ENCODE measurements around the gene CD24.

Gene CD24

DNA sequence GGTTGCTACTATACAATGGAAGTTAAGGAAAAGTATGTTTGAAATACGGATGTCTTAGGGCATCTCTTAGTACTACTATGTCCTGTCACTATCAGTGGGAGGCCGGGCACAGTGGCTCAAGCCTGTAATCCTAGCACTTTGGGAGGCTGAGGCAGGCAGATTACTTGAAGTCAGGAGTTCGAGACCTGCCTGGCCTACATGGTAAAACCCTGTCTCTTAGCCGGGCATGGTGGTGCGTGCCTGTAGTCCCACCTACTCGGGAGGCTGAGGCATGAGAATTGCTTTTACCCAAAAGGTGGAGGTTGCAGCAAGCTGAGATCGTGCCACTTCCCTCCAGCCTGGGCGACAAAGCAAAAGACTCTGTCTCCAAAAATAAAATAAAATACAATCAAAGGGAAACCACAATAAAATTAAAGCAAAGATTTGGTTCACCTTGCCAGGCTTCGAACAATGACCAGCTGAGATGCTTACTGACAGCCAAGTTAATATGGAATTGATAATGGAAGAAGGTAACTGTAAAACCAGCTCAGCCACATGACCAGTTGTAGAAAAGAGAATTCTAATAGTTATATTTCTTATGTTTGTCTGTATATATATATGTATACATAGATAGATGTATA, 6.5 kb downstream of the CD24 start:
- no peak for DNase-seq (ENCODE audit: low spot score)

DNA sequence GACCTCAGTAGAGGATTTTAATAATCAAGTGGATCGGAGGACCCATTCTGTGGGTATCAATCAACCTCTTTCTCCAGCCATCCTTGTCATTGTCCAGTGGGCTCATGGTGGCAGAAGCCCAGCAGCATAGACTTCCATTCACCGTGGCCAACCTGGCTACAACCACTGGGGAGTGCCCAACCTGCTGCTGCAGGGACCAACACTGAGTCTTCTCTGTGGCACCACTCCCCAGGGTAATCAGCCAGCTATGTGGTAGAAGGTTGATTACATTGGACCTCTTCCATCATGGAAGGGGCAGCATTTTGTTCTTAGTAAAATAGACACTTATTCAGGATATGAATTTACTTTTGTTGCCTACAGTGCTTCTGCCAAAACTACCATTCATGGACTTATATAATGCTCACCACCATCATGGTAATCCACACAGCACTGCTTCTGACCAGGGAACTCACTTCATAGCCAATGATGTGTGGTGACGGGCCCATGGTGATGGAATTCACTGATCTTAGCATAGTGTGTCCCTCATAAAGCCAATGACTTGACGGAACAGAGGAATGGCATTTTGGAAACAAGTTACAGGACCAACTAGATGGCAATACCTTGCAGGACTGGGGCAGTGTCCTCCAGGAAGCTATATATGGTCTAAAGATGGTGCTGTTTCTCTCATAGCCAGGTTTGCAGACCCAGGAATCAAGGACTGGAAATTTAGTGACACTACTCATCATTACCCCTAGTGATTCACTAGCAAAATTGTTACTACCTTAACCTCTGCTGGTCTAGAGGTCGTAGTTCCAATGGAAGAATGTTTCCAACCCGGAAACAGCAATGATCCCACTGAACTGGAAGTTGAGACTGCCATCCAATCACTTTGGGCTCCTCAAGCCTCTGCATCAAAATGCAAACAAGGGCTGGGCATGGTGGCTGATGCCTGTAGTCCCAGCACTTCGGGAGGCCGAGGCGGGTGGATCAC, 7.6 kb downstream of the CD24 start:
- no peak for DNase-seq (ENCODE audit: low spot score)

DNA sequence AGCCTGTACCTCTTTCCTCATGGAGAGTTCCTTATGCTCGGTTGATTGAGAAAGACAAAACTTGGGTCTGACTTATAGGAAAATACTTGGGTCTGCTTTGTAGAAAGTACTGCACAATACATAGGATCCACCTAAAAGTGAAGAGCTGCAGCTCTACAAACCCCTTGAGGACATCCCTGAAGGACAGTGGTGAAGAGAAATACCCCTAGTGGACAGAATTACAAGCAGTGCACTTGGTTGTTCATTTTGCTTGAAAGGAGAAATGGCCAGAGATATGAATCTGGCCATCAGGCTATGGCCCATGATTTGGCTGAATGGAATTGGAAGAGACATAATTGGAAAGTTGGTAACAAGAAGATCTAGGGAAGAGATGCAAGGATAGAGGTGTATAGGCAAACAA, 8.3 kb downstream of the CD24 start:
- DNase-seq (ENCODE audit: low spot score): no peak

DNA sequence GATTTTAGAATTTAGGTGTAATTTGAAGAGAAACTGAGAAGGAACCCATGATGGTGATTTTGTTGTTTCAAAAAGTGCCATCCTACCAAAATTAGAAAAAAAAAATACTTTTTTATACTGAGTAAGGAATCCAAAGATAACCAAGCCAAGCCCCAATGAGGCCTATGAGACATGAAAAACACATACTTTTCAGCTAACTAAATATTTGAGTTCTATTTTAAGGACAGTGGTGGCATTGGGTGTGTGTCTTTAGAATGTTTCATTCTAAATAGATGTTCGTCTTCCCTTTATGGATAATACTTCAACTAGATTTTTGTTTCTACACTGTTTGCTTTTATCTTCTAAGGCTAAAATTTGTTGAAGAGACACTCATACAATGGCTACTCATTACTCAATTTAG, 9.6 kb downstream of the CD24 start:
- DNase-seq (ENCODE audit: low spot score): no peak

DNA sequence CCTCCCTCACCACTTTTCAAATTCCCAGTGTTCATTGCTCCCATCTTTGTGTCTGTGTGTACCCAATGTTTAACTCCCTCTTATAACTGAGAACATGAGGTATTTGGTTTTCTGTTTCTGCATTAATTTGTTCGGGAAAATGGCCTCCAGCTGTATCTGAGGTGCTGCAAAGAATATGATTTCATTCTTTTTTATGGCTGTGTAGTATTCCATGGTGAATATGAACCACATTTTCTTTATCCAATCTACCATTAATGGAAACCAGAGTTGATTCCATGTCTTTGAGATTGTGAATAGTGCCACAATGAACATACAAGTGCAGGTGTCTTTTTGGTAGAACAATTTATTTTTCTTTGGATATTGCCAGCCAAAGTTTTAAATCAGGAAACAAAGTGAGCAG, 10.4 kb downstream of the CD24 start:
- no peak for DNase-seq (ENCODE audit: low spot score)

DNA sequence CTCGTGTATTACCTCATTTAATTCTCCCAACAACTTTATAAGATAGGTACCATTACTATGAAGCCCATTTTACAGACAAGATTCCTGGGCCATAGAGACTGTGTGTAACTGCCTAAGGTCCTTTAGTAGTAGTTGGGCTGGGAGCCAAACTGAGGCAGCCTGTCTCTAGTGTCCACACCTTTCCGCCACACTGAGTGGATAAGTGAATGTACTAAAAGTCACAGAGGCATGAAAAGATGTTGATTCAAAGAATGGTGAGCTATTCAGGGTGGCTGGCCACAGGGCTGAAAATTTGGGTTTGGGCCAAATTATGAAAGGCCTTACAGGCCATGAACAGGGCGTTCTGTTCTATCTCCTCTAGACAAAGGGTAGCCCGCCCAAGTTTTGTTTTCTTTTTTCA, 11.0 kb downstream of the CD24 start:
- DNase-seq (ENCODE audit: low spot score): no peak

DNA sequence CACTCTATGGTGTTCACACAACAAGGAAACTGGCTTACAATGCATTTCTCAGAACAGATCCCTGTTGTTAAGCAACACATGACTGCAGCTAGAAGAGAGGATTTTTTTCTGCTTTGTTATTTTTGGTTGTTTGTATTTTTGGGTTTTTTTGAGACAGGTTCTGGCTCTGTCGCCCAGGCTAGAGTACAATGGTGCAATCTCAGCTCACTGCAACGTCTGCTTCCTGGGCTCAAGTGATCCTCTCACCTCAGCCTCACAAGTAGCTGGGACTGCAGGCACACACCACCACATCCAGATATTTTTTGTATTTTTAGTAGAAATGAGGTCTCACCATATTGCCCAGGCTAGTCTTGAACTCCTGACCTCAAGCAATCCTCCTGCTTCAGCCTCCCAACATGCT, 12.7 kb downstream of the CD24 start:
- no peak for DNase-seq (ENCODE audit: low spot score)

DNA sequence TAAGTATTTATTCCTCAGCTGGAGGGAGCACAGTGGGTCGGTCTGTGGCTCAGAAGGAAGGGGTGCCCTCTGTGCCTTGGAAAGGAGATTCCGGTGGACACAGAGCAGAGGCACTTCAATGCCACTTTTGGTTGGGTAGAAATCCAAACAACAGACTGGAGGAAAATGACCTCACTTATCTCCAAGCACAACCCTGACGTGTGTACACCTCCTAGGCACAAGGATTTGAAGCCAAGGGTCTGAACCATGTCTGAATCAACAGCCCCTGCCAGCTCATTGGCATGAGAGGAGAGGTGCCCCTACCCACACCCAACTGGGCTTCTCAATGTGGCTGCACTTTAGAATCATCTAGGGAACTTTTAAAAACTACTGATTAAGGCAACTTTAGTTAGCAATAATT, 13.4 kb downstream of the CD24 start:
- DNase-seq (ENCODE audit: low spot score): no peak

DNA sequence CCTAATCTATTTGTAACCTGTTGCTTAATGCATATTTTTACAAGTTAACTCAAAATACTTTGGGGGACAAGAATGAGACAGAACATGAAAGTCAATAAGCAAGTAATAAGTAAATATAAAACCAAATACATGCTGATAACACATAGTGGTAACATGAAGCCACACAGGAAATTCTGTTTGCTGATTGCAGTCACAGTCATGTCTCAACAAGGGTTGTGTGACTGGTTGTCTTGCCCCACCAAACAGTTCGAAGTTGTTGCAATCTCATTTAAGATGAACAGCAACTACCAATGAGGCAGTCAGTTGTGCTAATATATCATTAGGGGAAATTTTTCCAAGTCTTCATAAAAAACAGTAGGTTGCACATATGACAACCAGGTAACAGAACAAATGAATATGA, 14.5 kb downstream of the CD24 start:
- no peak for DNase-seq (ENCODE audit: low spot score)

DNA sequence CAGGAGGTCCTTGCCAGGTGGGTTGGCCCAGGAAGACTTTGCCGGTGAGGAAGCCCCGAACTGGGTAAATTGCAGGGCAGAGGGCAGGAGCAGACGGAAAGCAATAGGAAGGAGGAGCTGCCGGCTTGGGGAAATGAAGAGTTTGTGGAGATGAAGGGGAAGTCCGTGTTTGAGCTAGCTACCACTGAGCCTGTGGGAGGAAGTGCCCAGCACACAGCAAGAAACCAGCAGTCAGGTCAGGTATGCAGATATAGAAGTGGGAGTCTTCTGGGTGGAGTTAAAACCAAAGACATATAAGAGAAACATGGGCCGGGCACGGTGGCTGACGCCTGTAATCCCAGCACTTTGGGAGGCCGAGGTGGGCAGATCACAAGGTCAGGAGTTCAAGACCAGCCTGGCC, 34.7 kb downstream of the CD24 start:
- no peak for DNase-seq (ENCODE audit: low spot score)

DNA sequence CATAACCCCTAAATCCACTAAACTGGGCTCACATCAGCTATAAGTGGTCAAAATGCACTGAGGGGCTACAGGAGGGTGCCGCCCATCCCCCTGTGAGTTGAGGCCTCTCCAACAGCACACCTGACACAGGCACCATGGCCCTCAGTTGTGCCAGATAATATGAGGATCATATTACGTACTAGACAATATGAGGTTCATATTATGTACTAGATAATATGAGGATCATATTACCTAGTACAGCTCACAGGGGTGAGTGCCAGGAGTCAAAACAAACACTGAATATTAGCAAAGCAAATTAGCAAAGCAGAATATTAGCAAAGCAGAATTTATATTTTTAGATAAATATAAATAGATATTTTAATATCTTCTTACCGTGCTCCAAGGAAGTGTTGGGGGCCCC, 35.3 kb downstream of the CD24 start:
- no peak for DNase-seq (ENCODE audit: low spot score)

DNA sequence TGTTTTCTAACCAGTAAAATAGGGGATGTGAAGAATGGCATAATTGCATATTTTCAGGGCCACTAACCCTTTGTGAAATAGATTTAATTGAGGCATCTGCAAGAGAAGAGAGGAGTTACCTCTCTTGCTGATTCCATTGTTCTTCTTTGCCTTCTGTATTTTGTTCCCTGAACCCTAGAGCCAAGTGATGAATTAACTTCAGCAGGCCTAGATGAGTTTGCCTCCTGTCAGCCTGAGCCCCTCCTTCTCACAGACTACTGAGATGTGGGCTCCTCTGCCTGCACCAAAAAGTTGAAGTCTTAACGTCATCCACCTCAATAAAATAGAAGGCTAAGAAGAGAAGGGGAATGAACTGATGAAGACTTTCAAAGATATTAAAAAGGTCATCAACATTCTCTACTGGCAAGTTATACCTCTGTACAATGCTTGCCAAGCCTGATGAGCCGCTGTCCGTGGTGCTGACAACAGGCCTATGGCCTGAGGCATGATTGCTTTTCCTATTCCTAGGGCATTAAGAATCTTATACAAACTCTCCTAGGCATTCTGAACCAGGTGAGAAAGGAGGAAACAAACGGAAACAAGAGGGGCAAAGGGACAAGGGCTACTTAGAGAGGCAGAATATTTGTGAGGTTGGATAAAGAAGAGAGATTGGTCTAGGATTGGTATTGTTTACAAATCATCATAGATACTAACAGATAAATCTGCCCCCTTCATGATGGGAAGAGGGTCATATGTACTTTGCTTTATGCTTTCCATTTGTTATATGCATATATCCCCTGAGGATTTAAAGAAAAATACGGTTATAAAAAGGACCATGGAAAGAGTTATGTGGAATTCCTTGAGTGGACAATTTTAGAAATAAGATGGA, 46.8 kb downstream of the CD24 start:
- DNase-seq (ENCODE audit: low spot score): no peak

DNA sequence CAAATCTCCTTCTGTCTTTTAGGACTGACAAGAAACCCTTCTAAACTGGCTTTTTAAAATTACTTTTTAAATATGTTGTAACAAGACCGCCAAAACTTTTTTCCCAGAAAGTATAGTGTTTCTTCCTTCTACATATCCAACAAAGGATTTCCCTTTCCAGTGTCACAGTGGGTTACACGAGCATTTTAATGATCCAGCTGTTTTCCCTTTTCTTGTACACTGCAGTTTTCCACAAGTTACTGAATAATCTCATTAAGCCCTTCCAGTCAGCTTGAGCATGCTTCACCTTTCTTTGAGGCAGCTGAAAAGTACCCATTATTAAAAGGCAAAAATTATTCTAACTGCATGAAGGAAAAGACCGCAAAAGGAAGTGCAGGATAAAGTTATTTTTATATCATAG, 48.6 kb downstream of the CD24 start:
- DNase-seq (ENCODE audit: low spot score): no peak

DNA sequence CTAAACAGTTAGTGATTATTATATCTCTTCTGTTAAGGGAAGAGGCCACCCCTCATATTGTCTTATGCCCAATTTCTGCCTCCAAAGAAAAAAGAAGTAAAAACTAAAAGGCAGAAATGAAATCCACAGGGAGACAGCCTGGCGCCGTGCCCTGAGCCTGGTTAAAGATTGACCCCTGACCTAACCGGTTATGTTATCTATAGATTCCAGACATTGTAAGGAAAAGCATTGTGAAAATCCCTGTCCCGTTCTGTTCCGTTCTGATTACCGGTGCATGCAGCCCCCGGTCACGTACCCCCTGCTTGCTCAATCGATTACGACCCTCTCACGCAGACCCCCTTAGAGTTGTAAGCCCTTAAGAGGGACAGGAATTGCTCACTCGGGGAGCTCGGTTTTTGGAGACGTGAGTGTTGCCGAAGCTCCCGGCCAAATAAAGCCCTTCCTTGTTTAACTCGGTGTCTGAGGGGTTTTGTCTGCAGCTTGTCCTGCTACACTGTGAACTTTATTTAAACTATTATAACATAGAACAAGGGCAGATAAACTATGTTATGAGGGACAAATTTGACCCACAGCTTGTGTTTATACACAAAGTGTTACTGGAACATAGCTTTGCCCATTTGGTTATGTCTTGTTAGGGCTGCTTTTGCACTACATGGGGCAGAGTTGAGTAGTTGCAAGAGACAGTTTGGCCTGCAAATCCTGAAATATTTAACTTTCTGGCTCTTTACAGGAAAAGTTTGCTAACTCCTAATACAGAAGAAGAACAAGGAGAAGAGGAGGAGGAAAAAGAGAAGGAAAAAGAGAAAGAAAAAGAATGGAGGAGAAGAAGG, 49.6 kb downstream of the CD24 start:
- DNase-seq (ENCODE audit: low spot score): no peak

DNA sequence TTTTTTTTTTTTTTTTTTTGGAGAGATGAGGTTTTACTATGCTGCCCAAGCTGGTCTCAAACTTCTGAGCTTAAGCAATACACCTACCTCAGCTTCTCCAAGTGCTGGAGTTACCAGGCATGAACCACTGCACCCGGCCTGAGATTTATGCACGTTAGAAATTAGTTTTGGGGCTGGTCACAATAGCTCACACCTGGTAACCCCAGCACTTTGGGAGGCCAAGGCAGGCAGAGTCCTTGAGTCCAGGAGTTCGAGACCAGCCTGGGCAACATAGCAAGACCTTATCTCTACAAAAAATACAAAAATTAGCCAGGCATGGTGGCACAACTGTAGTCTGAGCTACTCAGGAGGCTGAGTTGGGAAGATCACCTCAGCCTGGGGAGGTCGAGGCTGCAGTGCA, 51.9 kb downstream of the CD24 start:
- no peak for DNase-seq (ENCODE audit: low spot score)
